ENCODE data around the gene COX8C.

The COX8C gene, protein sequence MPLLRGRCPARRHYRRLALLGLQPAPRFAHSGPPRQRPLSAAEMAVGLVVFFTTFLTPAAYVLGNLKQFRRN

DNA sequence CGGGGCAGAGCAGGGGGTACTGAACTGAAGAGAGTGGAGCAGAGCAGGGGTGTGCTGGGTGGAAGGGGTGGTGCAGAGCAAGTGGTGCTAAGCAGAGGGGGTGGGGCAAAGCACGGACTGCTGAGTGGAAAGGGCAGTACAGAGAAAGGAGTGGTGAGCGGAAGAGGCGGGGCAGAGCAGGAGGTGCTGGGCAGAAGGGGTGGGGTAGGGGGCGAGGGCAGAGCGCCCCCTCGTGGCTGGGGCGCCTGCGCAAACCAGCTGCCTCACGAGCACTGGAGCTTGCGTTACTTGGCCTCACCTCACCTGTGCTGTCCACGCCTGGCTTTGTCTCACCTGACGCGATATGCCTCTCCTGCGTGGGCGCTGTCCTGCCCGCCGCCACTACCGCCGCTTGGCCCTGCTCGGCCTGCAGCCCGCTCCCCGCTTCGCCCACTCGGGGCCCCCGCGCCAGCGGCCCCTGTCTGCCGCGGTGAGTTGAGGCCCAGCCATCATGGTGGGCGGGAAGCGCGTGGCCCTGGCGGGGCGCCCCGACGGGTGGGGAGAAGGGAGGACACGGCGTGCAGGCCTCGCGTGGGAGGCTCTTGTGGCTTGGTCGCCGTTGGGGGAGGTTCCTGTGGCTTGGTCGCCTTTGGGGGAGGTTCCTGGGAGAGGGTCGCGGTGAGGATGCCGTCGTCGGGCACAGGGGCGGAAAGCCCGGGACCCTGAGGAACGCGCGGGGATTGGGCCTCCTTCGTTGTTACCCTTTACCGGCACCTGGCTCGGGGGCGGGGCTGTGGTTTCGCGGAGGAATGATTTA, at the start of gene COX8C:
Gene COX8C (plus strand): TSS at position 257 of the 796 bp plus-strand sequence. CDS start 87 bp downstream, at position 344.
- peaks cover 53% of the 10 kb centered on the region for H3K9me3 ChIP-seq
- H3K4me2 ChIP-seq = peak within 1 kb of the TSS; percentile 56
- 0 out of 2 replicates have a peak, but pooled peaks cover 9% of the 10 kb centered on the region for H3K36me3 ChIP-seq
- peak within 1 kb of the TSS; percentile 55 for H3K4me3 ChIP-seq
- H4K20me1 ChIP-seq = no peaks in the 10 kb centered on the region
- H3K9ac ChIP-seq = peak within 1 kb of the TSS; percentile 38; the same call in 1 of the 2 replicates
- H3K4me1 ChIP-seq = peaks cover 26% of the 10 kb centered on the region
- no peak for TF ChIP-seq Cebpa-rat (IDR thresholded peaks at IDR 0.05)
- H3K27me3 ChIP-seq = no peaks in the 10 kb centered on the region
- H3K27ac ChIP-seq = peak within 1 kb of the TSS; percentile 89

DNA sequence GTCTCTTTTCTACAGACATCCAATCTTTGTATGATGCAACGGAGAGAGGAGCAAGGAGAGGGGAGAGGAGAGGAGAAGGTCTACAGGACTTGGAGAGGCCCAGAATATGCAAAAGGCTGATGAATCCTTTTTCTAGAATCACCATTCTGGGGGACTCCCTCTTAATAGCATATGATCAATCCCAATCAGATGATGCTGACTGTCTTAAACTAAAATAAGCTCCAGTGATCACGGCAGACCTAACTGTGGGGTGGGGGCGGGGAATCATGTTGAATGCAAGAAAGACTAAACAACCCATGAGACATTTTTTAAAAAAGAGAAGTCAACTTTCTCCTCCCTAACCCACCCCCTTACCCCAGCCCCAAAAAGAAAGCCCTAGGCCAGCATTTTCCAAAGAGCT, 47.6 kb upstream of the COX8C start:
- peaks cover 87% of the 10 kb centered on the region for H4K20me1 ChIP-seq
- H3K4me1 ChIP-seq = no peaks in the 10 kb centered on the region
- H3K9ac ChIP-seq = no peak overlapping the region
- no peak overlapping the region for H3K4me2 ChIP-seq
- H3K27ac ChIP-seq = no peak overlapping the region
- H3K36me3 ChIP-seq = peaks cover 8% of the 10 kb centered on the region
- H3K9me3 ChIP-seq = no peaks in the 10 kb centered on the region
- TF ChIP-seq Cebpa-rat (IDR thresholded peaks at IDR 0.05) = no peak
- no peak overlapping the region for H3K4me3 ChIP-seq
- no peaks in the 10 kb centered on the region for H3K27me3 ChIP-seq

DNA sequence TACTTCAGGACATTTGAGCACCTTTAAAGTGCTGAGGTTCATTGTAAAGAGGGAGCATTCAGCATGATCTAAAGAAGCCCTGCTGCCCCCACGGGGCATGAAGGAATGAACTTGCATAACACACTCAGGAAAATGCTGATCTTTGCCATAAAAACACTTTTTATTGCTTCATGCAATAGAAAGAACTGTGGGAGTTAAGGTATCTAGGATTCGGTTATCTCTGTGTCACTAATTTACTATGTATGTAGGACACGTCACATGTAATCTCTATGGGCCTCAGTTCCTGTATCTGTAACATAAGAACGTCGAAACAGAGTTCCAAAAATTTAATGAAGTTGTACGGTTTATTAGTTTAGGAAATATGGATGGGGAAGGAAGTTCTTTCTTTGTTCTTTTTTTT, 47.1 kb upstream of the COX8C start:
- H3K36me3 ChIP-seq = peaks cover 4% of the 10 kb centered on the region
- H3K9ac ChIP-seq = no peak overlapping the region
- no peak for TF ChIP-seq Cebpa-rat (IDR thresholded peaks at IDR 0.05)
- no peak overlapping the region for H3K27ac ChIP-seq
- no peaks in the 10 kb centered on the region for H3K9me3 ChIP-seq
- H3K27me3 ChIP-seq = no peaks in the 10 kb centered on the region
- no peak overlapping the region for H3K4me2 ChIP-seq
- H3K4me1 ChIP-seq = no peaks in the 10 kb centered on the region
- no peak overlapping the region for H3K4me3 ChIP-seq
- peaks cover 91% of the 10 kb centered on the region for H4K20me1 ChIP-seq

DNA sequence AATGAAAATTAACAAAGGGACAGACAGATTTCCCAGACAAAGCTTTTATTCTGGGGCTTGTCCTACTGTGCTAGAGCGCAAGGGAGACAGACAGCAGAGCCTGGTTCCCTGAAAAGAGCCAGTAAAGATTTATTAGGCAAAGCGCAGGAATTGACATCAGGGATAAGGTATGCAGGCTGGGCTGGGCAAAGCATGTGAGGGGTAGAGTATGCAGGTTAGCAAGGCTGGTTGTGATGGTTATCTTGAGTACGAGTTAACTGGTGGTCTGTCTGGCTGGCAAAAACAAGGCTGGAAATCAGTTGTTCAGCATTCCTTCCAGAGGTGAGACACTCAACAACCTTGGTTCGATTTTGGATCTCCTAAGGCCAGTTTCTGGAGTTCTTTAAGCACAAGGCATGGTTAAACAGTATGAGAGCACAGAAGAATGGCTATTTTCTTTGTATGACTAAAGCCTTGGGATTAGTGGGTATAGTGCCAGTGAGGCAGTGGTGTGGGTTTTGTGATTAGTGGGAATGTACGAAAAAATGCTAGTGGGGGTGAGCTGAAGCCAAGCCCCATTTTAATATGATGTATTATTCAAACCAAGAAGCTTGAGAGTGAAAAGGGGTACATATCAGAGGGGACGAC, 45.0 kb upstream of the COX8C start:
- no peak overlapping the region for H3K4me2 ChIP-seq
- H3K4me3 ChIP-seq = no peak overlapping the region
- no peaks in the 10 kb centered on the region for H3K36me3 ChIP-seq
- H3K27me3 ChIP-seq = no peaks in the 10 kb centered on the region
- no peaks in the 10 kb centered on the region for H3K9me3 ChIP-seq
- no peak overlapping the region for H3K27ac ChIP-seq
- no peak overlapping the region for H3K9ac ChIP-seq
- no peak for TF ChIP-seq Cebpa-rat (IDR thresholded peaks at IDR 0.05)
- peaks cover under 1% of the 10 kb centered on the region; the same call in 1 of the 2 replicates for H3K4me1 ChIP-seq
- H4K20me1 ChIP-seq = peaks cover 87% of the 10 kb centered on the region

DNA sequence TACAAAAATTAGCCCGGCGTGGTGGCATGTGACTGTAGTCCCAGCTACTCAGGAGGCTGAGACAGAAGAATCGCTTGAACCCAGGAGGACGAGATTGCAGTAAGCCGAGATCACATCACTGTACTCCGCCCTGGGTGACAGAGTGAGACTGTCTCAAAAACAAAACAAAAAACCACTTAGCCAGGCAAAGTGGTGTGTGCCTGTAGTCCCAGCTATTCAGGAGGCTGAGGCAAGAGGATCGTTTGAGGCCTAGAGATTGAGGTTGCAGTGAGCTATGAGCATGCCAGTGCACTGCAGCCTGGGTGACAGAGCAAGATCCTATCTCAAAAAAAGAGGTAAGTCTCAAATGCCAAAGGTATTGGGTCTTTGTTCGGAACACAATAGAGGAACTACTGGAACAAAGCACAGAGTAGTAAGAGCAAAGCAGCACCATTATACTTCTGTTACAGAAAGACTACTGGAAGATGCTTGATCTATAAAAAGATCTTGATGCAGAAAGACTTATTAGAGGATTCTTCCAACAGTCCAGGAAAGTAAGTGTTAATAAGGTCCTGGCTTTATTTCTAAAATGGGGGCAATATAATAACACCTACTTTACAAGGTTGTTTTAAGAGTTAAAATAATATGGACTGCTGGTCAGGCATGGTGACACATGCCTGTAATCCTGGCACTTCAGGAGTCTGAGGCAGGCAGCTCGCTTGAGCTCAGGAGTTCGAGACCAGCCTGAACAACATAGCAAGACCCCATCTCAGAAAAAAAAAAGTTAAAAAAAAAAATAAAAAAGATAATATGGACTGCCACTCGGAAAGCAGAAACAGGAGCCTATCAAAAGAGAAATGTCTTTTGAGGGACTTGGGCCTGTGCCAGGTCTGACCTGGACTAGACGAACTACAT, 44.0 kb upstream of the COX8C start:
- H3K36me3 ChIP-seq = no peaks in the 10 kb centered on the region
- H3K4me1 ChIP-seq = peaks cover 4% of the 10 kb centered on the region; the same call in 1 of the 2 replicates
- no peak overlapping the region for H3K9ac ChIP-seq
- no peak for TF ChIP-seq Cebpa-rat (IDR thresholded peaks at IDR 0.05)
- peaks cover 87% of the 10 kb centered on the region for H4K20me1 ChIP-seq
- H3K9me3 ChIP-seq = no peaks in the 10 kb centered on the region
- H3K4me3 ChIP-seq = no peak overlapping the region
- no peak overlapping the region for H3K27ac ChIP-seq
- no peak overlapping the region for H3K4me2 ChIP-seq
- no peaks in the 10 kb centered on the region for H3K27me3 ChIP-seq

DNA sequence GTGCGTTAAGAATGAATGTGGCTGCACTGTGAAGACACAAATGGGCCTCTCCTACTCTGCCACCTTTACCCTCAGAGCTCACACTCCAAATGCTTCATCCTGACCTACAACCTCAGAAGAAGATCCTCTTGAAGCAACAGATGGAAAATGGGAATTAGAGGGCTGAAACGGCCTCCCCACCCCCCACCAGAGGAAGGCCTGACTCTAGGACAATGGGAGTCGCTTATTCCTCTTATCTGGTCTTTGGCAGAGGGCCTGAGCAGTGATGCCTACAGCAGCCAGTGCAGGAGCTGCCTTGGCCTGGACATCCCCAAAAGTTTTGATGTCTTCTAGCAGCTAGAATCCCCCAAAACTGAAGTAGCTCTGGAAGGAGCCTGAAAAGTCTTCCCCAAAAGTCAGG, 43.3 kb upstream of the COX8C start:
- no peak overlapping the region for H3K27ac ChIP-seq
- no peak overlapping the region for H3K4me3 ChIP-seq
- peaks cover 4% of the 10 kb centered on the region; the same call in 1 of the 2 replicates for H3K4me1 ChIP-seq
- H3K27me3 ChIP-seq = no peaks in the 10 kb centered on the region
- no peak overlapping the region for H3K4me2 ChIP-seq
- TF ChIP-seq Cebpa-rat (IDR thresholded peaks at IDR 0.05) = no peak
- no peaks in the 10 kb centered on the region for H3K9me3 ChIP-seq
- peaks cover 85% of the 10 kb centered on the region for H4K20me1 ChIP-seq
- no peak overlapping the region for H3K9ac ChIP-seq
- no peaks in the 10 kb centered on the region for H3K36me3 ChIP-seq

DNA sequence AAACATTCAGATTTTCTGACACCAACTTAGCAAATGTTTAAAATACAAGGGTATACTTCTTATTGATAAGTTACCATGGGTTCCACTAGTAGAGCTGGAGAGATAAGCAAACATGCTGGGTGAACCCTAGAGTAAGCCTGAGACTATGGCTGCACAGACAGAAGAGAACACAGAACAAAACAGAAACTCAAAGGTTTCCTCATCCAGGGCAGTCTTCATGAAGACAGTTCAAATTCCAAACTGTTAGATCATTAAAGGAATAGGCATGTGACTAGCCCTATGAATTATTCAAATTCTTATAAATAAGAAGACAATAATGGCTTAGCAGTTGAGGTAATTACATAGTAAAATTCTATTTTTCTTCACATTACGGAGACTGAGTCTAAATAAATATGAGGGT, 42.2 kb upstream of the COX8C start:
- TF ChIP-seq Cebpa-rat (IDR thresholded peaks at IDR 0.05) = no peak
- H3K4me3 ChIP-seq = no peak overlapping the region
- no peak overlapping the region for H3K9ac ChIP-seq
- H3K36me3 ChIP-seq = no peaks in the 10 kb centered on the region
- H3K4me2 ChIP-seq = no peak overlapping the region
- H3K9me3 ChIP-seq = no peaks in the 10 kb centered on the region
- H3K27ac ChIP-seq = no peak overlapping the region
- H3K4me1 ChIP-seq = peaks cover 4% of the 10 kb centered on the region; the same call in 1 of the 2 replicates
- no peaks in the 10 kb centered on the region for H3K27me3 ChIP-seq
- peaks cover 85% of the 10 kb centered on the region for H4K20me1 ChIP-seq

DNA sequence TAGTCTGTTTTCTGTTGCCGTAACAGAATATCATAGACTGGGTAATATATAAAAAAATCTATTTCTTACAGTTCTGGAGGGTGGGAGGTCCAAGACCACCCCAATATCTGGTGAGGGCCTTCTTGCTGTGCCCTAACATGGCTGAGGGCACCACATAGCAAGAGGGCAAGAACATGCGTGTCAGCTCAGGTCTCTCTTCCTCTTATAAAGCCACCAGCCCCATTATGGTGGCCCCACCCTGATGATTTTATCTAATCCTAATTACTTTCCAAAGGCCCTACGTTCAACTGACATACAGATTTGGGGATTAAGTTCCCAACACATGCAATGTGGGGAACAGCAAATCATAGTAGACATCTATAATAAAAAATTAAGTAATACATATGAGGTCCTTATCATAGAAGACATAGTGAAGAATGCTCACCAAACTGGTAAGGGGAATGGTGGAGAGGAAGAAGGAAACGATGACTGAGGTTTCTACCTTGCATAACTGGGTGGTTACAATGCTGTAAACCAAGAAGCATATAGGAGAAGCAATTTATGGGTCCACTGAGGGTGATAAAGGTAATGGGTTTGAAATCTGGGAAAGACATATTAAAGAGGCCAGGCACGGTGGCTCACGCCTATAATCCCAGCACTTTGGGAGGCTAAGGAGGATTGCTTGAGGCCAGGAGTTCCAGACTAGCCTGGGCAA, 41.1 kb upstream of the COX8C start:
- H3K9ac ChIP-seq = no peak overlapping the region
- no peaks in the 10 kb centered on the region for H3K27me3 ChIP-seq
- H3K4me3 ChIP-seq = no peak overlapping the region
- TF ChIP-seq Cebpa-rat (IDR thresholded peaks at IDR 0.05) = no peak
- H3K4me2 ChIP-seq = no peak overlapping the region
- peaks cover 4% of the 10 kb centered on the region; the same call in 1 of the 2 replicates for H3K4me1 ChIP-seq
- no peaks in the 10 kb centered on the region for H3K36me3 ChIP-seq
- peaks cover 89% of the 10 kb centered on the region for H4K20me1 ChIP-seq
- no peak overlapping the region for H3K27ac ChIP-seq
- H3K9me3 ChIP-seq = no peaks in the 10 kb centered on the region

DNA sequence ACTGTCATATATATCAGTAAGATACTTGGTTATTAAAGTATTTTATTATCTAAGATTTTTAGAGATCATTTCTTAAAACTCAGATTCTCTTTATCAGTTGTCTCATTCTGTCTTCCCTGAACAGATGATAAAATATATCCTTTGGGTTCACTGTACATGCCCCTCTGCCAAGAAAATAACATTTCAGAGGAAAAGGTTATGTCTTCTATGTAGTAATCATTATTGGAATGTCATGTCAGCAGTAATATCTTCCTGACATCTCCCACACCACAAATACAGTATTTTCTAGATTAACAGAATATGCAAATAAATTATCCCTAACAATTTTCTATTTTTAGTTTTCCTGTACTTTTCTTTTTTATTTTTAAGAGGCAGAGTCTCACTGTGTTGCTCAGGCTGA, 40.2 kb upstream of the COX8C start:
- H3K27me3 ChIP-seq = no peaks in the 10 kb centered on the region
- no peak overlapping the region for H3K27ac ChIP-seq
- peaks cover 90% of the 10 kb centered on the region for H4K20me1 ChIP-seq
- H3K4me3 ChIP-seq = no peak overlapping the region
- no peak overlapping the region for H3K4me2 ChIP-seq
- H3K9me3 ChIP-seq = no peaks in the 10 kb centered on the region
- H3K9ac ChIP-seq = no peak overlapping the region
- no peaks in the 10 kb centered on the region for H3K36me3 ChIP-seq
- no peak for TF ChIP-seq Cebpa-rat (IDR thresholded peaks at IDR 0.05)
- peaks cover 4% of the 10 kb centered on the region; the same call in 1 of the 2 replicates for H3K4me1 ChIP-seq

Data from BLaER1 (cell line).